Amniotic epithelial cell (primary cell): Measurements from ENCODE around the gene MAPKAPK3.
A peak's percentile ranks its signal among the peaks of the same experiment; 100 is the strongest.

Experiments
- DNase-seq: peaks from one replicate; pipeline ENCODE4 v3.0.0-alpha.2; 2010; ENCODE audit warnings: low read depth

MAPKAPK3 gene

DNA sequence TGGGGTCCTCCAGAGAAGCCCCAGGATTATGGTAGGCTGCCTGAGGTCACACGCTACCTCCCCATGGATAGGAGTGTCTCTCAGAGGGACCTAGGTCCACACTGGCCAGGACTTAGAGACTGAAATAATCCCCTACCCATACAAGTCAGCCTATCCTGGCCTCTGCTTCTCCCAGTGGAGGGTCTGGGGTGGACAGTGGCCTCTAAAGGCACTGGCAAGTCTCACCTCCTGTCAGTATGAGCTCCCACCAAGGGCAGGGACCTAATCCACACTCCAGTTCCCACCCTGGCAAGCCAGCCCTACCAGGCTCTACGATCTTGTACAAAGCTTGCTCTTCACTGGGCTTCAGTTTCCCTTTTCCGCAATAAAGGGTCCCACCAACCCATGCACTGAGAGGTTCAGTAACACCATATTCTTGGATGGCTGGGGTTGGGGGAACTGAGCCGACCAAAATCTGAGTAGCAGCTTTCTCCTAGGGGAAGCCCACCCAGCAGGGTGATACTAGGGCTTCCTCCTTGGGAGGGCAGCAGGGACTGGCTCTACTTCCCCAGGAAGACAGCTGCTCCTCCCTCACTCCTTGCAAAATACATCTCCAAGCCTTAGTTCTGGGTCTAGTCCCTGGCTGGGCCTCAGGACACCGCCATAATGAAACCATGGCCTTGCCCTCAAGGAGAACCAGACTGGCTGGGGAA, 7.7 kb upstream of the MAPKAPK3 start:
- DNase-seq = no peak

DNA sequence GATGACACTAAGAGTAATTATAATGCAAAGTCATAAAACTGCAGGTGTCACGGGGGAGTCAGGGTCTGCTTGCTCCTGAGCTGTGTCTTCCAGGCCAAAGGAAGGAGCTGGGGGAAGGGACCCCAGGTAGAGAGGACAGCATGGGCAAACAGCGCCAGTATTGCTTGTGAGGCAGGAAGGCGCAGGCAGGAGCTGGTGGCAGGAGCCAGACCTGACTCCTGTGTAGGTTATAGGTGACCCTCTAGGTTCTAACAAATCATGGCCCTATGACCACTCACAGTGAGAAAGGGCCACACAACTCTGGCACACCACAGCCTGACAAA, 7.2 kb upstream of the MAPKAPK3 start:
- no peak for DNase-seq

GRCh38 chr3:50610181-50610971, 6.6 kb upstream of the MAPKAPK3 start:
- peak; percentile 20 for DNase-seq

DNA sequence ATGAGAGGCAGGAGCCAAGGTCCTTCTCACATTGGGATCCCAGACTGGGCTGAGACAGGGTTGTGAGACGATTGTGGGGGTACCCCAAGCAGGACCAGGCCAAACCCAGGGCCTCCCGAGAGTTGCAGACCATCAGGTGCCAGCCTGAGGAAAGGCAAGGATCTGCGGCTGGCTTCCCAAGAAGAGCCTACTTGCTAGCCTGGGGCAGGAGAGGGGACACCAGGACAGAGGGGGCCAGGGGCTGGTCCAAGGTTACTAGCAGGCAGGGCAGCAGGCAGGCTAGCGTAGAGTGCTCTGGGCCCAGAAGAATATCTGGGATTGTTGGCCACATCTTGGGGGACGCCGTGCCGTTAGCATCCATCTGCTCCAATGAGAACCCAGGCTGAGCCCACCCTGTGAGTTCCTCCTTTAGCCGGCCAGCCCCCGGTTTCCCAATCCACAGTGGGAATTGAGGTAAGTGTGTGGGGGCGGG, 5.9 kb upstream of the MAPKAPK3 start:
- no peak for DNase-seq

DNA sequence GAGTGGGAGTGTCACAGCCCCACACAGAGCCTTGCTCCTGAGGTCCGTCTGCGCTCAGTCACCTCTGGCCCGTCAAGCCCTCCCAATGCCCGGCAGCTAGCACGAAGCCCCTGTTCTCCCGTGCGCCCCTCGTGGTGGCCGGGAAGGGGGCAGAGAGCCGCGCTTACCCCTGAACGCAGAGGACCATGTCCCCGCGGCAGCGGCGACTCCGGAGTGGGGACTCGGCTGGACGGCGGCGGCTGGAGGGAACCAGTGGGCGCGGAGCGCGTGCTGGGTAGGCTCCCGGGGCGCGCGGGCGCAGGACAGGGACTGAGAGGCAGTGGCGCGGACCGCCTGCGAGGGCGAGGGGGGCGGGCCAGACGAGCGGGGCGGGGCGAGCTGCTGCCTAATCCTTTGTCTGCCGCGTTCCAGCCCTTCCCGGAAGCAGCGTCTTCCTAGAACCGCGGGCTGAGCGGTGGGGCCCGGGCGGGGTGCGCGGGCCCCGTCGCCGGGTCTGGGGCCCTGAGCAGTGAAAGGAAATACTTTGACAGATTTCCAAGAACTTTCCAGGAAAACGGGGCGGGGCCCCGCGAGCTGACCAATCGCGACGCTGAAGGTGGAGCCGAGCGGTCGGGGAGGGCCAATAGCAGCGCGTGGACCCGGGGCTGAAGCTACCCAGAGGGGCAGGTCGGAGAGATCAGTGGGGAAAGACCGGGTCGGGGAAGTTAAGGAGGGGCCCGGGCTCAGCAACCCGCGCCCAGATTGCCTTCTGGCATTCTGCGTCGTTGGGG, 5.3 kb upstream of the MAPKAPK3 start, which contains the start of gene CISH:
Gene CISH, minus strand, starts transcription at position 311 of the 770 bp plus-strand sequence. Its CDS starts 124 bp downstream, at position 187.
- DNase-seq = peak; percentile 94

DNA sequence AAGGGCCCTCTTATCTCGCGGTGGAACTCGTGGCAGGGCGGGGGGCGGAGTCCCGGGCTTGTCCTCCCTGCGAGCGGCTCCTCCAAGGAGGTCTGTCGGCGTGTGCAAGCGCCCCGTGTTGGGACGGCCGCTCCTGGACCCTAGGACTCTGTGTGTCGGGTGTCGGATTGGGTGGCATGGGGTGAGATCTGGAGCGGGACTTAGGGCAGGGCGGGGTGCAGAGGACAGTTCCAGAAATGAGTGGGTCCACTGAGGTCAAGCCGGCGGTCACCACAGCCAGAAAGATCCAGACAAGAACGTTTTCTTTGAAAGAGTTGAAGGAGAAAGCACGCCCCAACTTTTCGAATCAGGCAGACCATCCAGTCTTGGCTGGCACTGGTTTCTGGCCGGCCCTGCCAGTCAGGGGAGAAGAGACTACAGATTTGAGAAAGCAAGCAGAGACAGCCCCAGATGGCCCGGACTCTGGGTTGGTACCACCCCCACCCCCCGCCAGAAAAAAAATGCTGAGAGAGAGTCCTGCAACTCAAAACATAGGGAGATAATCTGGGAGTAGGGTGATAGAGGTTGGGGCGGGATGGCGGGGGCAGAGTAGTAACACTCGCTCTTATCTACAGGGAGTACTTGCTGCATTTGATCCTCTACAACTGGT, 4.6 kb upstream of the MAPKAPK3 start:
- DNase-seq = peak; percentile 36

DNA sequence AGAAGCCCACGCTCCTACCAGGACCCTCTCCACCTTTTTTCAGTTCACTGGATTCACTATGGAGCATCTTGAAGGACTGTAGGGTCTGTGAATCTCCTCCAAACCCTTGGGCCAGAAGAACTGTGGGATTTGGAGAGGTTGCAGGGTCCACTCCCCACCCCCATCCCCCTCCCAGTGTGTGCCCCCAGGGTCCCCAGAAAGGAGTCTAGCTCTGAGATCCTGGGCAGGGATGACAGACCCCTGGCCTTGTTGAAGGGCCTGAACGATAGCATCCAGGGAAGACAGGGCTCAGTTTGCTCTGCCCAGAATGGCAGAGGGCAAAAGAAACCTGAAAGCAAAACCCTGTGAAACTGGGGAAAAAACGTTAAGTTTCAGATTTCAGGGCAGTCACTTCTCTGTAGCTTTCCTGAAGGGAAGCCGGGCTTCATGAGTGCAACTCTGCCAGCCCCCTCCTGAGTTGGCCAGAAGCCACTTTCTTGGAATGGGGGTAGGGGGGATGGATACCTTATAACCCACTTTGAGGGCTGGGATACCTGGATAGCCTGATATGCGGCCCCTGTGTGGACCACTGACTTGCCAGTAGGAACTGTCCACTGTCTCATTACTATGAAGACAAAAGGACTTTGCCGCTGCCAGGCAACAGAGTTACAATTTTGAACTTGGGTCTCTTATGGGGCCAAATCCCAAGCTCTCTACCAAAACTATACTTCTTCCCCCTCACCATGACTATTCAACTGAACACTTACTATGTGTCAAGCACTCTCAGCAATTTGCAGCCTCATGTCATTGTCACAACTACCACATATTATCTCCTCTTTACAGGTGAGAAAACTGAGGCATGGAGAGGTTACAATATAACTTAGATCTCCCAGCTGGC, 3.7 kb upstream of the MAPKAPK3 start:
- no peak for DNase-seq

DNA sequence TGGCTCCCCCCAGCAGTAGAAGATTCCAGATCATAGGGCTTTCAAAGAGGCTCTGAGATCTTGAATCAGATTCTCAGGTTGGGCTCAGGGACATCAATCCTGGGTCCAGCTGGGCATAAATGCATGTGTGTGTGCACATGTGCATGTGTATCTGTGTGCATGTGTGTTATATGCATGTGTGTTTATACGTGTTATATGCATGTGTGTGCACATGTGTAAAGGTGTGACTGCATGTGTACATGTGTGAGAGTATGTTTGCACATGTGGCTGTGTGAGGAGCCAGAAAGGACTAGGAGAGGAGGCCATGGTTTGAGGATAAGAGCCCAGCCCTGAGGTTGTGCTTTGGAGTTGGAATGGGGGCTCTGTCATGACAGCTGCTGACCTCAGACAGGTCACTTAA, 1.8 kb upstream of the MAPKAPK3 start:
- no peak for DNase-seq

GRCh38 chr3:50616003-50616769, 765 bp upstream of the MAPKAPK3 start:
- peak; percentile 70 for DNase-seq

GRCh38 chr3:50616770-50617095, 218 bp upstream of the MAPKAPK3 start:
- peak; percentile 77 for DNase-seq

DNA sequence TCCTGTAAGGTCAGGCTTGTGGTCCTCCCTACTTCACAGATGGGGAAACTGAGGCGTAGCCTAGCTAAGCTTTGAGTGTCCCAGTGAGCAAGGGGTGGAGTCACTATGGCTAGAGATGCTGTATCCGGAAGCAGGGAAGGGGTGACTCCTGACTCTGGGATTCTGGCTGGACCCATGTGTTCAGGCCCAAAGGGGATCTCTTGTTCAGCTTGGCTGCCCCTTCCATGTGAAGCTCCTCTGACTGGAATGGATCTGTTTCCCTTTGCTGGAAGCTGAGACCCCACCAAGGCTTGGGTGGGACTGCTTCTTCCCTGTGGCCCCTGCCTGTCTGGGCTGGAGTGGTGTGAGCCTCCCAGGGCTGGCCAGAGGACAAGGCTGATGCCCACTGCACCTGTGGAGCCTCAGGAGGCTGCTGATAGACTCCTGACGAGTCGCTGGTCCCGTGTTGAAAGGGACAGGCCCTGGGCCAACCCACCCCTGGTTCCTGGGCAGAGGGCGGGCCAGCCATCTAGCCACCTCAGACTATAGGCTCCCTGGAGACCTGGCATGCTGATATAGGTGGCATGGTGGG, 1.0 kb downstream of the MAPKAPK3 start:
- no peak for DNase-seq

- DNase-seq = no peak
These were observed 3.5 kb downstream of the MAPKAPK3 start for GRCh38 chr3:50620420-50620819.

DNA sequence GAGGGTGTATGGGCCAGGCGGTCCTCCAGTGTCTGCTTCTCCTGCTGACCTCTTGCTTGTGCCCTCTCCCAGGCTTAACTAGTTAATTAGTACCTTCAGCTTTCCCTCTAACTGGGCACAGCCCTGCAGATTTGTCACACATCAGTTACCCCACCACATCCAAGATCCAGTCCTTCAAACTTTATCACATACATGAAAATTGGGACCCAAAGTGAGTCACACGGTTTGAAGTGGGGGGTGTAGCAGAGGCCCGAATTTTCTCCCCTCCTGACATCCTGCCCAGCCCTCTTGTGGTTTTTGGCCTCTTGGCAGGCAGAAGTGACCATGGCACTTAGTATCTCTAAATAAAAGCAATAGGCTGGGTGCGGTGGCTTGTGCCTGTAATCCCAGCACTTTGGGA, 3.9 kb downstream of the MAPKAPK3 start:
- DNase-seq = no peak

DNA sequence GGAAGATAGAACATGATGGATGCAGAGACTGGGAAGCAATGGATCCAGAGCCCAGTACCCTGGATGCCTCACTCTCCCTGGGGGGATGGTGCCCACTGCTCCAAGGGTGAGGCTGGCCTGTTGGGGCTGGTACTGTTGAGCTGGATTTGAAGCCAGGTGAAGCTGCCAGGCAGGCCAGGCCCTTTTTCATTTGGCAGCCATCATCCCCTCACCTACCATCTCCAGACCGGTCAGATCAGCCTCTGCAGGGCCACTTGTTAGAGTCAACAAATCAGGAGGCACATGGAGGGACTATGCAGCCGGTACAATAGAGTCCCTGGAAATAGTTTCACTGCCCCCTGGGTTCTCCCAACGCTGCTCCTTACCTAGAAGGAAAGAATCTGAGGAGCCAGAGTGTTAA, 5.9 kb downstream of the MAPKAPK3 start:
- DNase-seq = no peak

GRCh38 chr3:50623840-50624474, 7.0 kb downstream of the MAPKAPK3 start:
- DNase-seq = no peak

GRCh38 chr3:50624634-50625033, 7.7 kb downstream of the MAPKAPK3 start:
- no peak for DNase-seq

- no peak for DNase-seq
These were observed 8.6 kb downstream of the MAPKAPK3 start for GRCh38 chr3:50625231-50626182.

GRCh38 chr3:50626401-50626800, 9.4 kb downstream of the MAPKAPK3 start:
- DNase-seq = no peak
